A673 (cell line): ENCODE results near the gene C19orf12. TPM values are rescaled to one million over a fixed set of nuclear protein-coding genes. Genes with fewer than 3 reads are reported as not detected.
A peak's percentile ranks its signal among the peaks of the same experiment; 100 is the strongest.

Source experiments
- BruUV-seq: library from RNA; stranded (reverse); fragments of 400-500 nt; replicated peaks from 2 replicates; lab custom pipeline; 2021; lab: Mats Ljungman, UMichigan
- CTCF ChIA-PET: fragments of 300-600 bp; sonication (Branson Sonifier 250); formaldehyde crosslinking; loops from one replicate; lab custom pipeline; 2022; ENCODE audit warnings: antibody characterized with exemption; lab: Charles Lee
- POLR2A ChIA-PET: fragments of 300-600 bp; sonication (Branson Sonifier 250); formaldehyde crosslinking; loops from one replicate; lab custom pipeline; 2022; ENCODE audit warnings: antibody characterized with exemption; ENCODE audit not compliant: low non-redundant PET; lab: Charles Lee
- DNase-seq: peaks from one replicate; pipeline ENCODE4 v3.0.0-alpha.2; 2015; ENCODE audit warnings: low spot score
- H3K27ac ChIP-seq: fragments of 200-600 bp; sonication (generic); 2 replicates; pipeline ENCODE4 v1.5.1; 2016; ENCODE audit warnings: mixed run types, low read depth, mild to moderate bottlenecking, mixed read lengths, antibody characterized with exemption, low read length; ENCODE audit not compliant: poor library complexity, severe bottlenecking
- H3K27me3 ChIP-seq: fragments of 200-600 bp; sonication (generic); replicated peaks from 2 replicates; pipeline ENCODE4 v1.6.1; 2017; ENCODE audit warnings: mixed run types, low read depth, mild to moderate bottlenecking, mixed read lengths, antibody characterized with exemption, low read length; ENCODE audit not compliant: insufficient read depth, poor library complexity
- H3K36me3 ChIP-seq: fragments of 200-600 bp; sonication (generic); 2 replicates; pipeline ENCODE4 v1.6.1; 2016; ENCODE audit warnings: mixed run types, mild to moderate bottlenecking, mixed read lengths, antibody characterized with exemption, low read length; ENCODE audit not compliant: insufficient read depth, poor library complexity, severe bottlenecking
- H3K4me1 ChIP-seq: fragments of 200-600 bp; sonication (generic); 2 replicates; pipeline ENCODE4 v1.6.1; 2017; ENCODE audit warnings: mixed run types, mild to moderate bottlenecking, mixed read lengths, antibody characterized with exemption, low read length; ENCODE audit not compliant: insufficient read depth, poor library complexity, severe bottlenecking
- H3K4me3 ChIP-seq: fragments of 200-600 bp; sonication (generic); 2 replicates; pipeline ENCODE4 v1.5.1; 2016; ENCODE audit warnings: low read depth, mixed run types, mild to moderate bottlenecking, mixed read lengths, low read length; ENCODE audit not compliant: poor library complexity, severe bottlenecking
- H3K9me3 ChIP-seq: fragments of 200-600 bp; sonication (generic); 2 replicates; pipeline ENCODE4 v1.6.1; 2016; ENCODE audit warnings: mixed run types, low read depth, mild to moderate bottlenecking, mixed read lengths, antibody characterized with exemption, low read length; ENCODE audit not compliant: poor library complexity, severe bottlenecking
- CTCF ChIP-seq: fragments of 300-800, 200-600 bp; sonication (generic); conservative IDR thresholded peaks from 2 replicates; pipeline ENCODE4 v1.5.1; 2017; ENCODE audit warnings: low read depth, mild to moderate bottlenecking, antibody characterized with exemption, low read length, moderate library complexity, mixed read lengths
- EZH2 ChIP-seq: fragments of 200-600 bp; sonication (generic); IDR thresholded peaks from 2 replicates; pipeline ENCODE4 v1.6.1; 2017; ENCODE audit warnings: borderline replicate concordance, low read depth, mild to moderate bottlenecking, mixed read lengths, antibody characterized with exemption, low read length; ENCODE audit not compliant: poor library complexity, severe bottlenecking
- intact Hi-C: fragments of 100-400 bp; cut with micrococcal nuclease; formaldehyde crosslinking; loops from one replicate; pipeline ENCODE4 v1.10.0; 2022; ENCODE audit not compliant: unreplicated experiment
- total RNA-seq: library from RNA; stranded (reverse); gene quantifications from 2 replicates; pipeline ENCODE4 v1.2.3, GENCODE V29; 2021

The C19orf12 gene
- total RNA-seq, 1 experiment from 2014 or later = 26.8 TPM

GRCh38 chr19:29696565-29696846 lies 18.6 kb downstream of the C19orf12 start:
- no TSS peak for BruUV-seq
- H3K4me3 ChIP-seq = no peak overlapping the region
- intact Hi-C loops = no loop called here
- H3K9me3 ChIP-seq = no peaks in the 10 kb centered on the region
- H3K36me3 ChIP-seq = no peaks in the 10 kb centered on the region
- no peak for TF ChIP-seq EZH2
- no peak for TF ChIP-seq CTCF
- no peaks in the 10 kb centered on the region for H3K27me3 ChIP-seq
- ChIA-PET POLR2A (no interaction called here), CTCF (no interaction called here)
- no peaks in the 10 kb centered on the region for H3K4me1 ChIP-seq
- no peak for DNase-seq
- H3K27ac ChIP-seq = no peak overlapping the region

- Histone ChIP-seq H3K27ac (no peak overlapping the region), H3K4me3 (no peak overlapping the region), H3K9me3 (peaks cover under 1% of the 10 kb centered on the region), H3K36me3 (no peaks in the 10 kb centered on the region), H3K4me1 (no peaks in the 10 kb centered on the region), H3K27me3 (no peaks in the 10 kb centered on the region)
- BruUV-seq = no TSS peak
- POLR2A ChIA-PET = no interaction called here
- CTCF ChIA-PET = no interaction called here
- TF ChIP-seq EZH2 = no peak
- no peak for TF ChIP-seq CTCF
- intact Hi-C loops = no loop called here
- no peak for DNase-seq
Observed at GRCh38 chr19:29695765-29696564, 19.1 kb downstream of the C19orf12 start.

GRCh38 chr19:29694669-29695627 lies 20.1 kb downstream of the C19orf12 start:
- POLR2A ChIA-PET = no interaction called here
- CTCF ChIA-PET = no interaction called here
- H3K27ac ChIP-seq = no peak overlapping the region
- intact Hi-C loops = no loop called here
- peaks cover 7% of the 10 kb centered on the region for H3K9me3 ChIP-seq
- BruUV-seq = no TSS peak
- TF ChIP-seq CTCF = peak; percentile 82
- no peak for TF ChIP-seq EZH2
- peak; percentile 67 for DNase-seq
- no peaks in the 10 kb centered on the region for H3K4me1 ChIP-seq
- no peak overlapping the region for H3K4me3 ChIP-seq
- no peaks in the 10 kb centered on the region for H3K36me3 ChIP-seq
- no peaks in the 10 kb centered on the region for H3K27me3 ChIP-seq
